A549 treated with GW870086 at 1 μM for 4 hours (cell line): ENCODE data around the gene ACTR1B. TPM values are rescaled to one million over a fixed set of nuclear protein-coding genes. Genes with fewer than 3 reads are reported as not detected.

Experiments
- total RNA-seq: library from RNA; stranded (reverse); fragments of 200-300 nt; extraction: Qiagen RNA extraction; gene quantifications from 5 replicates; pipeline ENCODE4 v1.2.3, GENCODE V29; 2022; ENCODE audit warnings: low read depth

ACTR1B gene
- 33.5 to 47.1 TPM (median 42.6 TPM) in 5 replicates for total RNA-seq

DNA sequence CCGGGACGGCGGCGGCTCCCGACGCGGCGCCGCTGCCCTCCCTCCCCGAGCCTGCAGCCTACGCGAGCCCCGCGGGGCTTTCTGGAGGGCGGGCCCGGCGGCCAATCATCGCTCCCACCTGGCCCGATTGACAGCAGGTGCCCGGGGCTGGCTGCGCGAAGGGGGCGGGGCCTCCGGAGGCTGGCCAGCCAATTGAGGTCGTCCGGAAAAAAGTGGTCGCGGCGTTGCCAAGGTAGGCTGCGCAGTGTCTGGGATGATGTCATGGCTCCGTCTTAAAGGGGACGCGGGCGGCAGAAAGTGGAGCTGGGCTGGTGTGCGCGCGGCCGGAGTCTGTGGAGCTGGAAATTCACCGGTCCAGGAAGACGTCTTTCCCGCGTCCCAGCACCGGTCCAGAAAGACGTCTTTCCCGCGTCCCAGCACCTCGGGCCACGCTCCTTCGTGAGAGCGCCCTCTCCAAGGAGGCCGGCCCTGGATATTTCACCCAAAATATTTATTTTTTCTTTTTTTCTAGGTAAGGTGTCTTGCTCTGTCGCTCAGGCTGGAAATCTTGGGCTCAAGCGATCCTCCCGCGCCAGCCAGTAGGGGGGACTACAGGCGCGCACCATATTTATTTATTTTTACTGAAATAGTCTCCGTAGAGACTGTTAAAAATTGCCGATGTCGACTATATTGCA is at the start of gene ACTR1B:
ACTR1B (minus strand) TSS at position 83 of the 674 bp plus-strand sequence. CDS start 154 bp downstream, outside the sequence.

DNA sequence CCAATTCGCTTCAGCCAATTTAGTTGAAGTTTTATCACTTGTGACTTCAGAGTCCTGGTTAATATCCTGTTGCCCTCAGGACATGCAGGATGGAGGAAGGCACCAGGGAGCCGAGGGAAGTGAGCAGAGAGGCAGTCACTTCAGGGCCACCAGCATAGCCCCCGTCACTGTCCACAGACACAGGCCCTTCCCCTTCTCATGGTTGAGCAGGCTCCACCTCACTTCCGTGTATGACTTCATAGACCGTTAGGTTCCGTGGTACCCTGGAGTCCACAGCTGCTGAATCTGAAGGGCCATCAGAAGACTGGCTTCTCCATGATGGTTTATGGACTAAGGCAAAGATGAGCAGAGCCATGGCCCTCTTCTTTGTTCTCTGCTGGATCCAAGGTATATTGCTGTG is 5.6 kb upstream of the ACTR1B start, which contains the start of gene C2orf92:
C2orf92 (plus strand) TSS at position 266 of the 400 bp plus-strand sequence; CDS start at position 342, 76 bp downstream.

DNA sequence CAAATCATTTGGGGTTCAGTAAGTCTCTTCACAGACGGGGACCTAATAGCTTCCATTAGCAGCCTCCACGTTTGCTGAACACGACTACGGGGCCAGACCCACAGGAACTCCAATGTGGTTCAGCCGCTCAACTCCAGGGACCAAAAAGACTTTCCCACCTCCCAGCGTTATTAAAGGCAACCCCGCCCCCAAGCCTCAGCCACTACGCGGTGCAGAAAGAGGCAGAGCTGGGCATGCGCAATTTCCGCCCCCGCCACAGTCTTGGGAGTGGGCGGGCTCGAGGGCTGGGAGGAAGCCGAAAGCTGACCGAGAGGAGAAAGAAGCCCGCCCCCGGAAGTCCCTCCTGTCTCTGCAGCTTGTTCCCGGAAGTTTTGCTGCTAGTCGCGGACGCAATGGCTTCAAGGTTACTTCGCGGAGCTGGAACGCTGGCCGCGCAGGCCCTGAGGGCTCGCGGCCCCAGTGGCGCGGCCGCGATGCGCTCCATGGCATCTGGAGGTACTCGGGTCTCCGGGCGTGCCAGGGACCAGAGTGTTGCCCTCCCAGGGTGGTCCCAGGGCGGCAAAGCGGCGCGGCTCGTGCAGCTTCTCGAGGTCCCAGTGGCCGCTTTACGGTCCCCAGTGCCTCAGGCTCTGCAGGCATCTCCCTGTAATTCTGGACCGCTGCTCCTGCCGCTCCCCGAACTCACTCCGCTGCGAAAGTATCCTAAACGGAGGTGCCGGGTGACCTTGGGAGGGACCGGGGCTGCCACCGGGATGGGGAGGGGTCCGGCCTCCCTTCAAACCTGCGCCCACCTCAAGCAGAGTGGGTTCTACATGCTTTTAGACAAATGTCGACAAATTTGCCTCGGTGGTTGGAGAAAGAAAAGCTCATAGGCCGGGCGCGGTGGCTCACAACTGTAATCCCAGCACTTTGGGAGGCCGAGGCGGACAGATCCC is 17.9 kb downstream of the ACTR1B start, which contains the start of gene COX5B:
COX5B (plus strand) TSS at position 368 of the 935 bp plus-strand sequence; CDS start at position 393, 25 bp downstream.

Other genes with a start within 250 kb of the ACTR1B start
- gene ANKRD36B, start 74.2 kb downstream of the ACTR1B start, total RNA-seq: 3.9 to 7.0 TPM (median 4.2 TPM) in 5 replicates
- 299 to 335 TPM (median 321 TPM) in 5 replicates for gene COX5B, start 18.0 kb downstream of the ACTR1B start, total RNA-seq
- gene C2orf92, start 5.7 kb upstream of the ACTR1B start, total RNA-seq: 0.60 to 1.2 TPM (median 1.0 TPM) in 5 replicates
- gene ZAP70, start 49.5 kb upstream of the ACTR1B start, total RNA-seq: 0.08 TPM in 1 of 5 replicates, not detected in the others